GM21515 (cell line): ENCODE results near the gene DDX46.
"Not testable (repeated sequence)": the region's sequence is repeated elsewhere in the genome, so short reads cannot be mapped to it uniquely, and the experiment has no call there.

ENCODE experiments used
- ATAC-seq: cut with Tn5 transposase; IDR thresholded peaks from one replicate; pipeline ENCODE4 v1.9.1; 2021; ENCODE audit not compliant: unreplicated experiment

DDX46 gene

GRCh38 chr5:134838361-134838760 lies 79.8 kb downstream of the DDX46 start:
- ATAC-seq: not testable (repeated sequence)

GRCh38 chr5:134840811-134841210 lies 82.2 kb downstream of the DDX46 start:
- no peak for ATAC-seq

- ATAC-seq: no peak
These were observed 85.7 kb downstream of the DDX46 start for GRCh38 chr5:134844252-134844651.

GRCh38 chr5:134845335-134845851 lies 86.8 kb downstream of the DDX46 start:
- ATAC-seq: no peak

- ATAC-seq: peak; percentile 95
These were observed 87.5 kb downstream of the DDX46 start, which contains the start of gene C5orf24 for GRCh38 chr5:134845852-134846640. C5orf24 (plus strand) TSS chr5:134845968; CDS start chr5:134854901, 8,933 bp downstream.

GRCh38 chr5:134846641-134846960 lies 88.0 kb downstream of the DDX46 start:
- no peak for ATAC-seq

- ATAC-seq: not testable (repeated sequence)
These were observed 90.9 kb downstream of the DDX46 start for GRCh38 chr5:134849434-134849933.

GRCh38 chr5:134851307-134851923 lies 92.8 kb downstream of the DDX46 start:
- ATAC-seq: no peak

GRCh38 chr5:134856465-134856864 lies 97.9 kb downstream of the DDX46 start:
- not testable (repeated sequence) for ATAC-seq

GRCh38 chr5:134857401-134857800 lies 98.8 kb downstream of the DDX46 start:
- no peak for ATAC-seq

GRCh38 chr5:134864707-134865106 lies 106.1 kb downstream of the DDX46 start:
- no peak for ATAC-seq

- ATAC-seq: no peak
These were observed 114.9 kb downstream of the DDX46 start for GRCh38 chr5:134873494-134873893.

GRCh38 chr5:134873987-134874830 lies 115.6 kb downstream of the DDX46 start, which contains the start of gene TXNDC15:
TXNDC15 (plus strand) TSS chr5:134874371; CDS start chr5:134874428, 57 bp downstream.
- peak; percentile 85 for ATAC-seq

GRCh38 chr5:134874831-134875655 lies 116.5 kb downstream of the DDX46 start:
- peak; percentile 28 for ATAC-seq

GRCh38 chr5:134877159-134877558 lies 118.6 kb downstream of the DDX46 start:
- no peak for ATAC-seq

- ATAC-seq: no peak
These were observed 119.8 kb downstream of the DDX46 start for GRCh38 chr5:134878403-134878802.

GRCh38 chr5:134879456-134879855 lies 120.9 kb downstream of the DDX46 start:
- ATAC-seq: no peak
